Measurements from ENCODE around the gene CHMP5.

CHMP5 gene

GRCh38 chr9:33244137-33244784 is 20.6 kb upstream of the CHMP5 start:
- no peak for DNase-seq

GRCh38 chr9:33245341-33245740 is 19.5 kb upstream of the CHMP5 start:
- no peak for DNase-seq

- no peak for DNase-seq
These were observed 18.5 kb upstream of the CHMP5 start for GRCh38 chr9:33246269-33246860.

GRCh38 chr9:33248606-33249005 is 16.2 kb upstream of the CHMP5 start:
- no peak for DNase-seq

GRCh38 chr9:33249087-33249658 is 15.7 kb upstream of the CHMP5 start:
- no peak for DNase-seq

DNA sequence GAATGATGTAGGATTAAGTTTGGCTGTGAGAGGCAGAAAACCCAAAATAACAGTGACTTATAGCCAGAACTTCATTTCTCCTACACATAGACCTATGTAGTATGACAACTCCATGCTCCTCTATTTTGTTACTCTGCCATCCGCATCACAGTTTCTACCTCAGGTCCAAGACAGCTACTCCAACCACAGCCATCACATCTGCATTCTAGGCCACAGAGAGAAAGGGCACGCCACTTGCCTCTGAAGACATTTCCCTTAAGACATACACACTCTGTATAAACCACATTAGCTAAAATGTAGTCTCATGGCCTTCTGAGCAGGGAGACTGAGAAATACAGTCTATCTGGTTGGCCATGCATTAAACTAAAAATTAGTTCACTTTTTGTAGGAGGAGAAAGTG is 14.9 kb upstream of the CHMP5 start:
- DNase-seq = no peak

GRCh38 chr9:33250458-33250995 is 14.3 kb upstream of the CHMP5 start:
- no peak for DNase-seq

GRCh38 chr9:33254211-33254610 is 10.6 kb upstream of the CHMP5 start:
- DNase-seq = no peak

DNA sequence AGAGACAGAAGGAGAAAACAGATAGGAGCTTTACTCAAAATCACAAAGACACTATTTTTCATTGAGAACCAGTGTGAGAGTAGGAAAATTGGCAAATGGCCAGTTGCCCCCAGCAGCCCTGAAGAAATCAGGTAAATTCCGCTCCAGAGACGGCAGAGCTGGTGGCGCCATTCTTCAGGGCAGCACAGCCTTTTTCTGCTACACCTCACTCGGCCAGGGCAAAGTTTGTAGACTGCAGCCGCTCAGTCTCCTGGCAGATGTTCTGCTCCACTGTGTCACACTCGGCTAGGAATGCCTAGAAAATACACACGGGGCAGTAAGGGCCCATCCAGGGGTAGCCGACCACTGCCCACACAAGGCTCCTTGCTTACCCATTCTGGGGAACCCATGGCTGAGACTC is 9.8 kb upstream of the CHMP5 start:
- no peak for DNase-seq

DNA sequence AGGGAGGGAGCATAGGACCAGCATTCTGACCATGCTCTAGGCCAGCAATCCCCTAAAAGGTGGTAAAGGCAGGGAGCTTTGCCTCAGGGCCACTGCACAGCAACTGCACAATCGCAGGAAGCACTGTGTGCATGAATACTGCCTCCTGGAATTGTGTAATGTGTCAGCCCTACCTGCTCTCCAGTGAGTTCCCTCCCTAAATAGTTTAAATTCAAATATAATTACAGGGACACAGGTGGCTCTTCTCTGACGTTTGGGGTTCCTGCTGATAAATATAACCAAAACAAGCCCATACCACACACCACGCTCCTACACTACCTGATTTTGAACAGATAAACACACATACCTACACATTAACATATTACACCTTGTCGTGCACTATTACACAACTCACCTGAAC is 9.4 kb upstream of the CHMP5 start:
- no peak for DNase-seq

GRCh38 chr9:33256236-33256635 is 8.6 kb upstream of the CHMP5 start:
- DNase-seq = no peak

DNA sequence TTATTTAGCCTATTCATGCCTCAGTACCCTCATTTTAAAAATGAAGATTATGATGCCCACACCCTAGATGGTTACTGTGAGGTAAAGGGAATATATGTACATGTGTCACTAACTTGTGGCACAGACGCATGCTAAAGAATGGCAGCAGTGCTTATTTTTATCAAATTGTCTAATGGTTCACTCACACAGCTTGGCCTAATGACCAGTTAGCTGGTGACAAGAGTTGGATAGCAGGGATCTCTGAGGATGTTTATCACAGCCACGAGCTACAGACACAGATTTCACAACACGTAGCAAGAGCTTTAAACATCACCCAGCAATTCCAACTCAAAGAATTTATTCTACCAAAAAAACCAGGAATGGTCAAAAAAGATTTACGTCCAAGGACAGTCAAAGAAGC is 7.6 kb upstream of the CHMP5 start:
- no peak for DNase-seq

DNA sequence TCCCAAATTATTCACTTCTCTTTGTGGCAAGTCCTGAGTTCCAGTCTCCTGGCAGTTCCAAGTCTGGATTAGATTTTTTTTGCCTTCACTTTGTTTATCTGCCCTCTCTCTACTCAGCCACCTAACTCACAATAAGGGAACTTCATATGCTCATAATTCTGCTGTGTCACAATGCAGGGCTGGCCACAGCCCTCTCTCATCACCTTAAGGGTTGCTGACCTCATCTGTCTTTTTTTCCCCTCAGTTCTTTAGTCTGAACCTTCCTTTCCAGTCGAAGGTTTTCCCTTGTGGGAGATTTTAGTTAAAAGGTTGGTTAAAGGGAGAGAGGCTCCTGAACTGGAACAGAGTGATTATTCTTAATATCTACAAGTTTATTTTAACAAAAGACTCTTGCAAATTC is 4.5 kb upstream of the CHMP5 start:
- DNase-seq = no peak

GRCh38 chr9:33263131-33264002 is 1.5 kb upstream of the CHMP5 start:
- DNase-seq = peak; percentile 32

- DNase-seq = peak; percentile 49
These were observed 811 bp upstream of the CHMP5 start for GRCh38 chr9:33264003-33264472.

DNA sequence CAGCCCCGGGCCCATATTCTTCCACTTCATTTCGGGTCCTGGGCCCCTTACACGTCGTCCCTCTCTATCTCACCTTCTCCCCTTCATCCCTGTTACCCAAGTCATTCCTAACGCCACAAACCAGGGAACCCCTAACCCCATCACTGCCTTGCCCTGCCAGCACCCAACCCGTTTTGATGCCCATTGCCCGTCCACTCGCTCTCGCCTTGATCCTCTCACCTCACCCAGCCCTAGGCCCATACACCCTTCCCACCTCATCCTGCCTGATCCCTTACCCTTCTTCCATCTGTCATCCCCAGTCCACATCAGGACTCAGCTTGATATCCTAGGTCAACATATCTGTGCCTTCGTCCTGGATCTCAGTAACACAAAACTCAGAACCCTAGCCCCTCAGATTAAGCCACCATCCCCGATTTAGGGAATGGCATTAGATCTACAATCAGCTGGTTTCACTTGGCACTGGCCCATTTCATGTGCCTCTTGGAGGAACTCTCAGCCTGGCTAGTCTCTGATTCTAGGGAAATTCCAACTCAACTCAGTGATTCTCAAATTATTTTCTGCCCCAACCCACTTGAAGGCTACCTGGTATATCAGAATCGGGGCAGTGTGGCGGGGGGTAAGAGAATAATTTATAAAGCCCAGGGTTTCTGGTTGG is 489 bp downstream of the CHMP5 start:
- DNase-seq = no peak

GRCh38 chr9:33267151-33267767 is 2.4 kb downstream of the CHMP5 start:
- no peak for DNase-seq

GRCh38 chr9:33270146-33270545 is 5.3 kb downstream of the CHMP5 start:
- no peak for DNase-seq

- DNase-seq = no peak
These were observed 7.2 kb downstream of the CHMP5 start for GRCh38 chr9:33272061-33272460.

DNA sequence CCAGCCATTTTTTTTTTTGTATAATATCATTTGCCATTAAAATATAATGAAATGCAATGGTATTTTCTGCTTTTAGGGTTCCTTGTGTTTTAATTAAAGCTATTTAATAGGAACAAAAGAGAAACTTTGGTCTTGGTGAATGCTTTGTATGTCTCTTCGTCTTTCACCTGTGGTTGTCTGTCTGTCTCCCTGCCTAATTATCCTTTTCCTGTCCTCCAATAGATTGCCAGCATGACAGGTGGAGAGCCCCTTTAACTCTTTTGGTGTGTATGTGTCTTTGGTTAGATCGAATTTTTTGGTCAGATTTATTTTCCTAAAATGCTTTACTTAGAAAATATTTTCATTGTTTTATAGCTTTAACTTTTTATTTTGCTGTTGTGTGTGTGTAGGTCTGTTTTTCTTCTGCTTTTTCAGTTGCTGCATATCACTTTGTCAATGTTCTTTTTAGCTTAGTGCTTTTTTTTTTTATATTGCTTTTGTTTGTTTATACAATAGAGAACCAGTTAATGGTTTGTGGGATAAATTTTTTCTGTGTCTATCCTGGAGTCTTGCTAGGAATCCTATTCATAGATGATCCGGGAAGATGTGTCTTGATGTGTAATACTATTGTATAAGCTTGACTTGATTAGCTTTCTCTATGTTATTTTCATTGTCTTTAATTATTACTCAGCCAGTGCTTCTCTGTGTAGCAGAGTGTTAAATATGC is 8.6 kb downstream of the CHMP5 start:
- no peak for DNase-seq

DNA sequence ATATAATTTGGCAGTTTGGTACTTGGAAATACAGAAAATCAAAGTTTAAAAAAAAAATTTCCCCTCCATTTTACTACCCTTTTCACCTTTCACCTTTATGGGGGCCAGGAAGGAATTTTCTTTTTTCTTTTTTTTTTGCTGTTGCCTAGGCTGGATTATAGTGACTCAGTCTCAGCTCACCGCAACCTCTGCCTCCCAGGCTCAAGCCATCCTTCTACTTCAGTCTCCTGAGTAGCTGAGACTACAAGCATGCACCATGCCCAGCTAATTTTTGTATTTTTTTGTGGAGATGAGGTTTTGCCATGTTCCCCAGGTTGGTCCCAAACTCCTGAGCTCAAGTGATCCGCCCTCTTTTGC is 9.1 kb downstream of the CHMP5 start:
- no peak for DNase-seq

- no peak for DNase-seq
These were observed 12.6 kb downstream of the CHMP5 start for GRCh38 chr9:33277484-33277883.
